Subcutaneous abdominal adipose tissue (tissue), 5 donors: Measurements from ENCODE around the gene SPRR2G.
"Not testable (repeated sequence)": the region's sequence is repeated elsewhere in the genome, so short reads cannot be mapped to it uniquely, and the experiment has no call there.

Source experiments
- H3K27ac ChIP-seq: one replicate; pipeline ENCODE4 v1.7.0; 2013; ENCODE audit warnings: low read depth, mild to moderate bottlenecking, inconsistent platforms, low read length, moderate library complexity
- H3K27me3 ChIP-seq, 5 donors: one replicate each; pipeline ENCODE4 v1.7.0; 2013; ENCODE audit warnings: low read length in 5 of 5, inconsistent platforms in 1 of 5; ENCODE audit not compliant: control insufficient read depth in 5 of 5, insufficient read depth in 4 of 5
- H3K36me3 ChIP-seq, 5 donors: one replicate each; pipeline ENCODE4 v1.7.0; 2013; ENCODE audit warnings: low read length in 5 of 5; ENCODE audit not compliant: control insufficient read depth in 5 of 5, insufficient read depth in 5 of 5
- H3K4me1 ChIP-seq, 5 donors: one replicate each; pipeline ENCODE4 v1.7.0; 2013; ENCODE audit warnings: low read length in 5 of 5, mild to moderate bottlenecking in 3 of 5, moderate library complexity in 1 of 5; ENCODE audit not compliant: control insufficient read depth in 5 of 5, insufficient read depth in 5 of 5
- H3K4me3 ChIP-seq, 5 donors: one replicate each; pipeline ENCODE4 v1.7.0; 2013; ENCODE audit warnings: low read length in 5 of 5, low read depth in 1 of 5
- H3K9ac ChIP-seq, 5 donors: one replicate each; pipeline ENCODE4 v1.7.0; 2013; ENCODE audit warnings: low read length in 5 of 5, mild to moderate bottlenecking in 4 of 5, moderate library complexity in 3 of 5
- H3K9me3 ChIP-seq, 5 donors: one replicate each; pipeline ENCODE4 v1.7.0; 2013; ENCODE audit warnings: low read length in 5 of 5; ENCODE audit not compliant: control insufficient read depth in 5 of 5
- donor health status: healthy.
- donor health status: healthy.
- donor health status: healthy.
- donor health status: healthy.
- donor health status: healthy.

SPRR2G gene

DNA sequence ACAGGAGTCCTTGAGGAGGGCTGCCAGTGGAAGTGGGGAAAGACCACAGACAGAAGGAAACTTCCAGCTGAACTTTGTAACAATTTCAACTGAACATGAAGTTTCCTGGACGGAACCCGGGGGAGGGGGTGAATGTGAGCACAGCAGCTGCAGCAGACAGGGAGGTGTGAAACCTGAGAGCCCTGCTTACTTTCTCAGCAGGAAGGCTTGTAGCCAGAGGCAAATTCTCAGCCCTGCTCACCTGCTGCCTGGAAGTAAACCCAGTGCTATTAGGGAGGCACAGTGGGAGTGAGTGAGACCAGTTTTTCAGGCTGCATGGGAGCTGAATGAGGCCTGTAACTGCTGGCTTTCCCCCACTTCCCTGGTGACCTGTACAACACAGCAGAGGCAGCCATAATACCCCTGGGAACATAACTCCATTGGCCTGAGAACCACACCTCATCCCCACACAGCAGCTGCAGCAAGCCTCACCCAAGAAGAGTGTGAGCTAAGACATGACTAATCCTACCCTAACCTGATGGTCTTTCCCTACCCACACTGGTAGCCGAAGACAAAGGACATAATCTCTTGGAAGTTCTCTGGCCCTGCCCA, 27.8 kb downstream of the SPRR2G start:
- Histone ChIP-seq H3K4me3 (no peak overlapping the region), H3K4me1 (peaks cover 0 to 4% (median 0%) of the 10 kb centered on the region in 5 donors), H3K9ac (no peak overlapping the region), H3K27me3 (no peaks in the 10 kb centered on the region), H3K36me3 (no peaks in the 10 kb centered on the region), H3K9me3 (peaks cover 0 to 8% (median 4%) of the 10 kb centered on the region in 5 donors), H3K27ac (no peak overlapping the region)

DNA sequence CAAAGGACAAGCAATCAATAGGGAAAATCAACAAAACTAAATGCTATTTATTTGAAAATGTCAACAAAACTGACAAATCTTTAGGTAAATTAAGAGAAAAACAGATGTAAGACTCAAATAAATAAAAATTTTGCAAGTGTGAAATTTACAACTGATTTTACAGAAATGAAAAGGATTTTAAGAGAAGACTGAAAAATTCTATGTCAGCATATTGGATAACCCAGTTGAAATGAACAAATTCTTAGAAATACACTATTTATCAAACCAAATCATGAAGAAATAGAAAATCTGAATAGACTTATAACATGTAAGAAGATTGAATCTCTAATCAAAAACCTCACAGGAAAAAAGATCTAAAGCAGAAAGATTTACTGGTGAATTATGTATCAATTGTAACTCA, 29.7 kb downstream of the SPRR2G start:
- no peaks in the 10 kb centered on the region for H3K27me3 ChIP-seq
- H3K27ac ChIP-seq: no peak overlapping the region
- H3K9ac ChIP-seq: no peak overlapping the region
- no peak overlapping the region for H3K4me3 ChIP-seq
- peaks cover 0 to 4% (median 0%) of the 10 kb centered on the region in 5 donors for H3K4me1 ChIP-seq
- H3K9me3 ChIP-seq: peaks cover 0 to 8% (median 4%) of the 10 kb centered on the region in 5 donors
- H3K36me3 ChIP-seq: no peaks in the 10 kb centered on the region

DNA sequence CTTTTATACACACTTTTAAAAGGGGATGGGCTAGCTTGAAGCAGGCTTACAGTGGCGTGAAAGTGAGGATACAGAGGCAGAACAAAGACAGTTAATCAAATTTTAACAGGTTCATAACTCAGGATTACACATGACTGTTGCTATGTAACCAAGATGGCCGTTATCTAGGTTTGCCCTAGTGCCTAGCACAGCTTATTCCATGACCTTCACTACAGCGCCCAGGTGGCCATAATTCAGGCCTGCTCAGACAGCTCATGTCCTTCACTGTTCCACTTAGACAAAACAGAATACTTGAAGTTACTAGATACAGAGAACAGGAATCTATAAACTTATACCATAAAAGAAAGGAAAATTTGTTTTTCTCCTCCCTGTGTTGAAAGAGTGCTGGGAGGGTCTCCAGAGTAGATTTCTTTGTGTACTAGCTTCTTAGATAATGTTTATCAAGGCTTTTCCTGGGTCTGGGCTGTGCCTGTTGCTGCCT, 31.2 kb downstream of the SPRR2G start:
- H3K27ac ChIP-seq: no peak overlapping the region
- no peaks in the 10 kb centered on the region for H3K36me3 ChIP-seq
- H3K4me1 ChIP-seq: peaks cover 0 to 4% (median 0%) of the 10 kb centered on the region in 5 donors
- H3K9me3 ChIP-seq: peaks cover 0 to 5% (median under 1%) of the 10 kb centered on the region in 5 donors
- no peak overlapping the region for H3K4me3 ChIP-seq
- H3K27me3 ChIP-seq: no peaks in the 10 kb centered on the region
- no peak overlapping the region for H3K9ac ChIP-seq

DNA sequence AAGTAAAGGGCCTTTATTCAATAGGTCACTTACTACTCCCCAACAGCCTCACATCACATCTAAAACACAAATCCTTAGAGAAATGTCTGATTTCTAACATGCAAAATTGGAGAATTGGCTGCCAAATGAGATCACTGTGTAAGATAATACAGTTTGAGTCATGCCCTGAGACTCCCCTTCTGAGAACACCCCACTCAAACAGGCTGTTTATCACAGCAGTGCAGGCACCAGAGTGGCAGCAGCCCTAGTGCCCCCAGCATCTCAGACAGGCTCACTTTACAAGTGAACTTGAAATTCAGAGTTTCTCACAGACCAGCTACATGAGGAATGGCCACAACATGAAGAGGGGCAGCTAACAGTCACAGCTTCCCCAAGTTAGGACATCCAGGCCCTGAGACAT, 35.4 kb downstream of the SPRR2G start:
- H3K9me3 ChIP-seq, H3K9ac ChIP-seq, H3K36me3 ChIP-seq, H3K4me3 ChIP-seq, H3K4me1 ChIP-seq, H3K27me3 ChIP-seq, H3K27ac ChIP-seq: not testable (repeated sequence)

DNA sequence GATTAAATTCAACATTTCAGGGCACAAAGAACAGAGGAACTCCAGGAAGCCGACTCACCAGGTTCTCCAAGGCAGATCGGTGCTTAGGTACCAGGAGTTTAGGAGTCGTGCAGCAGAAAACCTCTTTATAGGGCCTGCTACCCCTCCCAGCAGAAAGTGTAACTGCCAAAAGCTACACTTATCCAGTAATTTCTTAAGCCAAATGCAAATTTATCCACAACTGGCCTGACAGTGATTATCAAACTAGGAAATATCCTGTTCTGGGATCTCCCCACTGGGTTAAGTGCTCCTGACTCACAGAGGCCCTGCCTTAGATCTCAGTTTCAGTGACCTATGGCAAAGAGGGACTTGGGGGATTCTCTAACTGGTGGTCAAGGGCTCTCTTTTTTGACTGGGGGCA, 37.3 kb downstream of the SPRR2G start, which contains the start of gene SPRR2F:
Gene SPRR2F, minus strand, starts transcription at position 101 of the 400 bp plus-strand sequence. CDS start 783 bp downstream, outside the sequence.
- Histone ChIP-seq H3K27me3 (no peaks in the 10 kb centered on the region), H3K9me3 (no peaks in the 10 kb centered on the region), H3K36me3 (no peaks in the 10 kb centered on the region), H3K4me3 (no peak within 1 kb of the TSS), H3K27ac (no peak within 1 kb of the TSS), H3K9ac (no peak within 1 kb of the TSS), H3K4me1 (no peaks in the 10 kb centered on the region)

DNA sequence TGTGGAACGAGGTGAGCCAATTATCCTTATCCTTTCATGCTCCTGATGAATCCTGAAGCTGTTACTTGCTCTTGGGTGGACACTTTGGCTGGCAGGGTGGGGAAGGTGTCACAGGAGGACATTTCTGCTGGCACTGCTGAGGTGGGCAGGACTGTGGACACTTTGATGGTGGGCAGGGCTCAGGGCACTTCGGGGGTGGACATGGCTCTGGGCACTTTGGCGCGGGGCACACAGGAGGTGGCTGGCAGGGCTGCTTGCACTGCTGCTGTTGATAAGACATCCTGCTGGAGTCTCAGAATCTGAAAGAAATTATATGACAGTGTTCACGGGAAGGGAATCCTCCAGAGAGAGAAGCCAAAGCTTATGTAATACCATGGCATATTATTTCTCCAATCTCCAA, 38.2 kb downstream of the SPRR2G start:
- H3K27ac ChIP-seq, H3K9me3 ChIP-seq, H3K4me3 ChIP-seq, H3K9ac ChIP-seq, H3K4me1 ChIP-seq, H3K36me3 ChIP-seq, H3K27me3 ChIP-seq: not testable (repeated sequence)

DNA sequence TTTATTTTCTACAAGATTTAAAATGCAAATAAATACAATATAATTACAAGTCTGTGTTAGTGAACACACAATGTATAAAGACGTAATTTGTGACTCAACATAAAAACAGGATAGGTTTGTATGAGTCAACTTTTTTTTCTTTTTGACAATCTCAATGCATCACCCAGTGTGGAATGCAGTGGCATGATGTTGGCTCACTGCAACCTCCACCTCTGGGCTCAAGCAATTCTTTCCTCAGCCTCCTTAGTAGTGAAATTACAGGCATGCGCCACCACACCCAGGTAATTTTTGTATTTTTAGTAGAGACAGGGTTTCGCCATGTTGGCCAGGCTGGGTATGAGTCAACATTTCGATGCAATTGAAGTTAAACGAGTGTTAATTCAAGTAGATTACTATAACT, 50.4 kb downstream of the SPRR2G start:
- peaks cover 0 to 5% (median 0%) of the 10 kb centered on the region in 5 donors for H3K9me3 ChIP-seq
- peaks cover 0 to 2% (median 0%) of the 10 kb centered on the region in 5 donors for H3K27me3 ChIP-seq

More for the DNA sequence above, 50.4 kb downstream of the SPRR2G start:
- Histone ChIP-seq H3K27ac (no peak overlapping the region), H3K4me1 (no peaks in the 10 kb centered on the region), H3K9ac (no peak overlapping the region), H3K36me3 (no peaks in the 10 kb centered on the region), H3K4me3 (no peak overlapping the region)
